Tibial nerve (tissue), 4 donors: ENCODE measurements around the gene RBKS. TPM values are rescaled to one million over a fixed set of nuclear protein-coding genes. Genes with fewer than 3 reads are reported as not detected.

Experiments used
- DNase-seq, 2 donors: peaks; one replicate each; pipeline ENCODE4 v3.0.0-alpha.2; 2019; ENCODE audit warnings: low spot score in 2 of 2
- H3K27ac ChIP-seq, 4 donors: fragments of 200-600 bp; sonication (generic) in 3 of 4; one replicate each; pipeline ENCODE4 v1.5.1; 2017 to 2019; ENCODE audit warnings: mild to moderate bottlenecking in 1 of 4
- H3K27me3 ChIP-seq, 2 donors: fragments of 200-600 bp; sonication (generic) in 1 of 2; one replicate each; pipeline versions ENCODE4 v1.5.1 to v1.6.0; 2017 to 2019
- H3K36me3 ChIP-seq, 3 donors: fragments of 200-600 bp; sonication (generic); one replicate each; pipeline ENCODE4 v1.5.1; 2018 to 2019
- H3K4me1 ChIP-seq, 4 donors: fragments of 200-600 bp; sonication (generic) in 3 of 4; one replicate each; pipeline ENCODE4 v1.5.1; 2017 to 2019
- H3K4me3 ChIP-seq, 4 donors: fragments of 200-600 bp; sonication (generic) in 3 of 4; one replicate each; pipeline ENCODE4 v1.5.1; 2017 to 2019; ENCODE audit warnings: mild to moderate bottlenecking in 1 of 4, moderate library complexity in 1 of 4
- H3K9me3 ChIP-seq, 4 donors: fragments of 200-600 bp; sonication (generic) in 3 of 4; one replicate each; pipeline ENCODE4 v1.5.1; 2017 to 2019
- EP300 ChIP-seq, 2 donors: sonication (generic); formaldehyde crosslinking; IDR thresholded peaks; one replicate each; pipeline ENCODE4 v1.6.1; 2017; ENCODE audit warnings: antibody characterized with exemption in 2 of 2, mild to moderate bottlenecking in 1 of 2
- POLR2A ChIP-seq, 2 donors: fragments of 450-650 bp; IDR thresholded peaks; one replicate each; pipeline ENCODE4 v1.6.1; 2017; ENCODE audit warnings: antibody characterized with exemption in 2 of 2, mild to moderate bottlenecking in 2 of 2, moderate library complexity in 2 of 2
- WGBS, 2 donors: methylation state at CpG; one replicate each; pipeline ENCODE4 v1.1.5; 2018; 5-methylcytosine and 5-hydroxymethylcytosine counted together
- total RNA-seq, 4 donors: library from RNA; depleted of rRNA; stranded (reverse); fragments of >200 nt; gene quantifications; one replicate each; pipeline ENCODE4 v1.1.0, GENCODE V29; 2016
- TF ChIP-seq, protein P1 (sequence below), 5 experiments: fragments of 200-600 bp in 3 of 5; fragments of 450-650 bp in 2 of 5; sonication (generic) in 3 of 5; IDR thresholded peaks; one replicate each; pipeline ENCODE4 v1.5.1; 2016 to 2019; ENCODE audit warnings: antibody characterized with exemption in 5 of 5, mild to moderate bottlenecking in 3 of 5, moderate library complexity in 2 of 5

RBKS gene
- total RNA-seq, 4 donors from 2014 or later, result 1.2 to 8.1 (median 4.4) TPM

DNA sequence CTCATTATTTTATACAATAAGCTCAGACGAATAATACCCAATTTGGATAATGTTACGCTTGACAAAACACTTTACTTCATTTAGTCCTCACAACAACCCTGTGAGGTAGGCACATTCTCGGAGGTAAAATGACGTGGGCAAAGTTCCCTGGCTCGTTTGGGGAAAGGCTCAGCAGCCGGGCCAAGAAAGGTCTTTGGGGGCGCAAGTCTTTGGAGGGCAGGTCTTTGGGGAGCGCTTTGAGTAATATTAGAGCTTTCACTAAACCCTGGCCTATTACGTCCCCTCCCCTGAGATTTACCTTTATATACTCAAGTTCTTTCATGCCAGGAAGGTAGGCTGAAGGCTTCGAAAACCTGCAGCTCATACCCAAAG is 427 bp downstream of the RBKS start:
- H3K4me1 ChIP-seq, result peaks cover 0 to 36% (median 10%) of the 10 kb centered on the region in 4 donors
- no peaks in the 10 kb centered on the region for H3K36me3 ChIP-seq
- no peaks in the 10 kb centered on the region for H3K9me3 ChIP-seq
- no peak for DNase-seq
- no peaks in the 10 kb centered on the region for H3K27me3 ChIP-seq
- peak overlapping the region; percentile 95 to 99 (median 96) for H3K27ac ChIP-seq
- TF ChIP-seq EP300 (IDR thresholded peaks at IDR 0.05) (no peak), POLR2A (IDR thresholded peaks at IDR 0.05) (no peak)
- TF ChIP-seq, protein P1, sequence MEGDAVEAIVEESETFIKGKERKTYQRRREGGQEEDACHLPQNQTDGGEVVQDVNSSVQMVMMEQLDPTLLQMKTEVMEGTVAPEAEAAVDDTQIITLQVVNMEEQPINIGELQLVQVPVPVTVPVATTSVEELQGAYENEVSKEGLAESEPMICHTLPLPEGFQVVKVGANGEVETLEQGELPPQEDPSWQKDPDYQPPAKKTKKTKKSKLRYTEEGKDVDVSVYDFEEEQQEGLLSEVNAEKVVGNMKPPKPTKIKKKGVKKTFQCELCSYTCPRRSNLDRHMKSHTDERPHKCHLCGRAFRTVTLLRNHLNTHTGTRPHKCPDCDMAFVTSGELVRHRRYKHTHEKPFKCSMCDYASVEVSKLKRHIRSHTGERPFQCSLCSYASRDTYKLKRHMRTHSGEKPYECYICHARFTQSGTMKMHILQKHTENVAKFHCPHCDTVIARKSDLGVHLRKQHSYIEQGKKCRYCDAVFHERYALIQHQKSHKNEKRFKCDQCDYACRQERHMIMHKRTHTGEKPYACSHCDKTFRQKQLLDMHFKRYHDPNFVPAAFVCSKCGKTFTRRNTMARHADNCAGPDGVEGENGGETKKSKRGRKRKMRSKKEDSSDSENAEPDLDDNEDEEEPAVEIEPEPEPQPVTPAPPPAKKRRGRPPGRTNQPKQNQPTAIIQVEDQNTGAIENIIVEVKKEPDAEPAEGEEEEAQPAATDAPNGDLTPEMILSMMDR (IDR thresholded peaks at IDR 0.05), result no peak
- H3K4me3 ChIP-seq, result peak overlapping the region; percentile 59 to 83 (median 65)
- 11 to 13% methylated on average over 10 of the region's 10 CpGs for WGBS, 2 donors

DNA sequence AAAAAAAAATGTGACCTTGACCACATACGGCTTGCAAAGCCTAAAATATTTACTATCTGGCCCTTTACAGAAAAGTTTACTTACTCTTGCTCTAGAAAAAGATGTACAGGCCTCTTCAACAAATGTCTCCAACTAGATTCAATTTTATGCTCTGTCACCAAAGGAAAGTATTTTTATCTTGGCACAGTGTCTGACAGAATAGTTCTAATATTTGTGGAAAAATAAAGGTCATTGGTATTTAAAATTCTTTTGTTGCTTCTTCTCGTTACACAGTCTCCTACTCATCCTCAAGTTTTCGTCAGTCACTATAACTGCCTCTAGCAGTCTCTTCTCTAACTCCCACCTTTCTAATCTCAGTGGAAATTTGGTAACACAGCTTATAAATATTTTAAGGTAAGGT is 1.4 kb downstream of the RBKS start:
- Histone ChIP-seq H3K27ac (peak overlapping the region; percentile 55 to 99 (median 96)), H3K4me3 (no peak overlapping the region), H3K36me3 (no peaks in the 10 kb centered on the region), H3K9me3 (no peaks in the 10 kb centered on the region), H3K4me1 (peaks cover 0 to 36% (median 10%) of the 10 kb centered on the region in 4 donors), H3K27me3 (no peaks in the 10 kb centered on the region)
- 16 to 22% methylated on average over 3 of the region's 3 CpGs for WGBS, 2 donors
- DNase-seq, result no peak
- TF ChIP-seq, protein P1 (IDR thresholded peaks at IDR 0.05), result no peak
- TF ChIP-seq EP300 (IDR thresholded peaks at IDR 0.05) (no peak), POLR2A (IDR thresholded peaks at IDR 0.05) (no peak)

DNA sequence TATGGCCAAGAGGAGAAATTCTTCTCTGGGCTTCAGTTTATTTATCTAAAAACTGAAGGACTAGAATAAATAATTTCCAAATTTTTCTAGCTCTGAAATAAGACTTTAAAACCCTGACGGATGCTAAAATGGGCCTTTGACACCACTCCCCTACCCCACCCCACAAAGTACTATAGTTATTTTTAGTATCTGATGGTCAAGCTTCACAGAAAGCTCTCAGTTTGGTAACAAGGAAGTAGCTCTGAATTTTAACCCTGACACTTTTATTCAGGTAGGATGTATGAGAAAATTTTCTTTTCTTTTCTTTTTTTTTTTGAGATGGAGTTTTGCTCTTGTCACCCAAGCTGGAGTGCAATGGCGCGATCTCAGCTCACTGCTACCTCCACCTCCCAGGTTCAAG is 2.4 kb downstream of the RBKS start:
- no peaks in the 10 kb centered on the region for H3K9me3 ChIP-seq
- peak overlapping the region in 3 of 4 donors; percentile 40 to 99 (median 96) for H3K27ac ChIP-seq
- H3K4me3 ChIP-seq, result no peak overlapping the region
- peaks cover 0 to 36% (median 10%) of the 10 kb centered on the region in 4 donors for H3K4me1 ChIP-seq
- TF ChIP-seq POLR2A (IDR thresholded peaks at IDR 0.05) (no peak), EP300 (IDR thresholded peaks at IDR 0.05) (no peak)
- TF ChIP-seq, protein P1 (IDR thresholded peaks at IDR 0.05), result no peak
- H3K36me3 ChIP-seq, result no peaks in the 10 kb centered on the region
- H3K27me3 ChIP-seq, result no peaks in the 10 kb centered on the region
- 68 to 73% methylated on average over 3 of the region's 3 CpGs for WGBS, 2 donors
- DNase-seq, result no peak

DNA sequence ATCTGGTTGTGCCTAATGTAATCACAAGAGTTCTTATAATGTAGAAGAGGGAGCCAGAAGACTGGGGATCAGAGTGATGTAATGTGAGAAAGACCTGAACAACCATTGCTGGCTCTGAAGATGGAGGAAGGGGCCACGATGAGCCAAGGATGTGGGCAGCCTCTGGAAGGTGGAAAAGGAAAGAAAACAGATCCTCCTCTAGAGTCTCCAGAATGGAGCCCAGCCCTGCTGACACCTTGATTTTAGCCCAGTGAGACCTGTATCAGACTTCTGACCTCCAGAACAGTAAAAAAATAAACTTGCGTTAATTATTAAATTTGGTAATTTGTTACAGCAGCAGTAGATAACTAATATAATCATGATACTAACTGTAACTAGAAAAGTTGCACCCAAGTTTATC is 3.1 kb downstream of the RBKS start:
- WGBS, 2 donors, result 28 to 76% methylated on average over 2 of the region's 2 CpGs
- peak overlapping the region in 2 of 4 donors; percentile 37 to 99 for H3K27ac ChIP-seq
- no peak for DNase-seq

DNA sequence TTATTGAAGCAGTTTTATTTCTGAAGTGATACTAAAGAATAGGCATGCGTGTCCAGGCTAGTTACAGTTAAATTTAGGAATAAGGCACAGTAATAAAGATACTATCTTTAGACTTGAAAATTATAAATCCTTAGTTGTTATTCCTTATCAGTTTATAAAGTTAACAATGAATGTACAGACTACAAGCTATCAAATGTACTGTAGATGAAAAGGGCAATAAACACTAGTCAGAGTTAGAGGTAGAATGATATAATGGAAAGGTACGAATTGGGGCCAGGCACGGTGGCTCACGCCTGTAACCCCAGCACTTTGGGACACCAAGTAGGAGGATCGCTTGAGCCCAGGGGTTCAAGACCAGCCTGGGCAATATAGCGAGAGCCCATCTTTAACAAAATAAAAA is 3.9 kb downstream of the RBKS start:
- peaks cover 0 to 26% (median 9%) of the 10 kb centered on the region in 4 donors for H3K4me1 ChIP-seq
- H3K9me3 ChIP-seq, result no peaks in the 10 kb centered on the region
- H3K27me3 ChIP-seq, result no peaks in the 10 kb centered on the region
- TF ChIP-seq POLR2A (IDR thresholded peaks at IDR 0.05), result no peak
- TF ChIP-seq, protein P1 (IDR thresholded peaks at IDR 0.05), result no peak
- TF ChIP-seq EP300 (IDR thresholded peaks at IDR 0.05), result no peak
- WGBS, 2 donors, result 92 to 95% methylated on average over 6 of the region's 6 CpGs
- H3K4me3 ChIP-seq, result no peak overlapping the region
- peak overlapping the region in 2 of 4 donors; percentile 37 to 99 for H3K27ac ChIP-seq
- no peak for DNase-seq
- H3K36me3 ChIP-seq, result no peaks in the 10 kb centered on the region

More for the DNA sequence above, 3.1 kb downstream of the RBKS start:
- Histone ChIP-seq H3K4me3 (no peak overlapping the region), H3K4me1 (peaks cover 0 to 33% (median 10%) of the 10 kb centered on the region in 4 donors), H3K36me3 (no peaks in the 10 kb centered on the region), H3K27me3 (no peaks in the 10 kb centered on the region), H3K9me3 (no peaks in the 10 kb centered on the region)
- TF ChIP-seq, protein P1 (IDR thresholded peaks at IDR 0.05), result no peak
- no peak for TF ChIP-seq POLR2A (IDR thresholded peaks at IDR 0.05)
- TF ChIP-seq EP300 (IDR thresholded peaks at IDR 0.05), result no peak
